ENCODE measurements around the gene MICU1.

The MICU1 gene

DNA sequence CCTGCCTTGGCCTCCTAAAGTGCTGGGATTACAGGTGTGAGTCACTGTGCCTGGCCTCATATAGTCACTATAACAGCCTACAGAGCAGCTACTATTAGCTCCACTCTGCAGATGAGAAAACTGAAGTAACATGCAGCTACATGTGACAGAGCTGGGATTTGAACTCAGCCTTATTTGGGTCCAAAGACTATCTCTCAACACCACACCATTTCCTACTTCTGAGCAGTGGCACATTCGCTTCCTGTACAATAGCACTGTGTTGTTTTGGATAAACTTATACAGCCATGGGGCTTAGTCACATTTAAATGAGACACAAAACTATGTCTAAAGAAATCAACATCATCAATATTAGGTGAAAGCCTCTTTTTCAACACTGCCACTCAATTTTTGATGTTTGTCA lies 201.3 kb downstream of the MICU1 start:
- TF ChIP-seq, protein P1, sequence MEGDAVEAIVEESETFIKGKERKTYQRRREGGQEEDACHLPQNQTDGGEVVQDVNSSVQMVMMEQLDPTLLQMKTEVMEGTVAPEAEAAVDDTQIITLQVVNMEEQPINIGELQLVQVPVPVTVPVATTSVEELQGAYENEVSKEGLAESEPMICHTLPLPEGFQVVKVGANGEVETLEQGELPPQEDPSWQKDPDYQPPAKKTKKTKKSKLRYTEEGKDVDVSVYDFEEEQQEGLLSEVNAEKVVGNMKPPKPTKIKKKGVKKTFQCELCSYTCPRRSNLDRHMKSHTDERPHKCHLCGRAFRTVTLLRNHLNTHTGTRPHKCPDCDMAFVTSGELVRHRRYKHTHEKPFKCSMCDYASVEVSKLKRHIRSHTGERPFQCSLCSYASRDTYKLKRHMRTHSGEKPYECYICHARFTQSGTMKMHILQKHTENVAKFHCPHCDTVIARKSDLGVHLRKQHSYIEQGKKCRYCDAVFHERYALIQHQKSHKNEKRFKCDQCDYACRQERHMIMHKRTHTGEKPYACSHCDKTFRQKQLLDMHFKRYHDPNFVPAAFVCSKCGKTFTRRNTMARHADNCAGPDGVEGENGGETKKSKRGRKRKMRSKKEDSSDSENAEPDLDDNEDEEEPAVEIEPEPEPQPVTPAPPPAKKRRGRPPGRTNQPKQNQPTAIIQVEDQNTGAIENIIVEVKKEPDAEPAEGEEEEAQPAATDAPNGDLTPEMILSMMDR (IDR thresholded peaks at IDR 0.05): no peak
- Mint-ChIP-seq H3K36me3 (ENCODE audit: low read depth) (peaks cover 40% of the 10 kb centered on the region), H3K27me3 (ENCODE audit: low read depth, poor library complexity) (peaks cover 2% of the 10 kb centered on the region), H3K27ac (no peak overlapping the region), H3K4me1 (peaks cover 15% of the 10 kb centered on the region), H3K4me3 (no peak overlapping the region), H3K9me3 (no peaks in the 10 kb centered on the region)
- DNase-seq: no peak

DNA sequence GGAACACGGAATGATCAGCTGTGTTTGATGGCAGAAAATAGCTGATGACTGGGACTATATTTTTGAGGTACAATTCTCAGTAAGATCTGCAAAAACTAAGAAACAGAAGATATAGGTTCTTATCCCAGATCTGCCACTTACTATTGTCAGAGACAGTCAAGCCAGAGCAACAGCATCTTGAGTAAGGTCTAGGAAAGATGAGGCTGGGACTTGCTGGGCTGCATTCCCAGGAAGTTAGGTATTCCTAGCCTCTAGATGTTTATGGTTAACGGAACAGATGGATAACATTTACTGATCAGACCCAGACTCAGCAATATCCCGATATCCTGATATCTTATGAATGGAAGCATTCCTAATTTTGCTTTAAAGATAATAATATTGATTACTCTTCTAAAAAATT lies 202.5 kb downstream of the MICU1 start:
- TF ChIP-seq, protein P1 (IDR thresholded peaks at IDR 0.05): no peak
- no peaks in the 10 kb centered on the region for H3K9me3 Mint-ChIP-seq
- DNase-seq: no peak
- H3K36me3 Mint-ChIP-seq (ENCODE audit: low read depth): peaks cover 41% of the 10 kb centered on the region
- H3K4me3 Mint-ChIP-seq: no peak overlapping the region
- peaks cover 2% of the 10 kb centered on the region for H3K27me3 Mint-ChIP-seq (ENCODE audit: low read depth, poor library complexity)
- peaks cover 15% of the 10 kb centered on the region for H3K4me1 Mint-ChIP-seq
- H3K27ac Mint-ChIP-seq: no peak overlapping the region

DNA sequence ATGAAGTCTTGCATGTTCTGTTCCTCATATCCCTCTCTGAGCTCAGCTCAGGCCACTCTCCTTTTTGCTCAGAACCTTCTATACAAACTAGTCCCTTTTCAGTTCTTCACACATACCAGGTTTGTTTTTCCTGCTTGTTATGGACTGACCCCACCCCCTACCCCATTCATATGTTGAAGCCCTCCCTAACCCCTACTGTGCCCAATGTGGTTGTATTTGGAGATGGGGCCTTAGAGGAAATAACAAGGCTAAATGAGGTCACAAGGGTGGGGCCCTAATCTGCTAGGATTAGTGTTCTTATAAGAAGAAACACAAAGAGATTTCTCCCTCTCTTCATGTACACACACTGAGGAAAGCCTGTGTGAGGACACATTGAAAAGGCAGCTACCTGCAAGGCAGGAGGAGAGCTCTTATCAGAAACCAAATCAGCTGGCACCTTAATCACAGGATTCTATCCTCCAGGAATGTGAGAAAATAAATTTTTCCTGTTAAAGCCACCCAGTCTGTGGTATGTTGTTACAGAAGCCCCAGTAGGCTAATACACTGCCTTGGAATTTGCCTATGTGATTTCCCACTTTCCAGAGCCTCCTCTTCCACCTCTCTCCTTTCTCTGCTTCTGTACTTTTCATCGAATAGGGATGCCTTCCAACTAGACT lies 203.9 kb downstream of the MICU1 start:
- peaks cover 41% of the 10 kb centered on the region for H3K36me3 Mint-ChIP-seq (ENCODE audit: low read depth)
- DNase-seq: no peak
- H3K27ac Mint-ChIP-seq: peak overlapping the region; percentile 72
- TF ChIP-seq, protein P1 (IDR thresholded peaks at IDR 0.05): no peak
- peaks cover 2% of the 10 kb centered on the region for H3K27me3 Mint-ChIP-seq (ENCODE audit: low read depth, poor library complexity)
- H3K4me3 Mint-ChIP-seq: no peak overlapping the region
- H3K9me3 Mint-ChIP-seq: no peaks in the 10 kb centered on the region
- H3K4me1 Mint-ChIP-seq: peaks cover 10% of the 10 kb centered on the region

- Mint-ChIP-seq H3K4me1 (no peaks in the 10 kb centered on the region), H3K27ac (no peak overlapping the region), H3K27me3 (ENCODE audit: low read depth, poor library complexity) (peaks cover 2% of the 10 kb centered on the region), H3K9me3 (peaks cover 7% of the 10 kb centered on the region), H3K4me3 (no peak overlapping the region), H3K36me3 (ENCODE audit: low read depth) (peaks cover 59% of the 10 kb centered on the region)
- TF ChIP-seq, protein P1 (IDR thresholded peaks at IDR 0.05): no peak
- DNase-seq: no peak
These were observed 206.6 kb downstream of the MICU1 start for GRCh38 chr10:72419241-72419640.

DNA sequence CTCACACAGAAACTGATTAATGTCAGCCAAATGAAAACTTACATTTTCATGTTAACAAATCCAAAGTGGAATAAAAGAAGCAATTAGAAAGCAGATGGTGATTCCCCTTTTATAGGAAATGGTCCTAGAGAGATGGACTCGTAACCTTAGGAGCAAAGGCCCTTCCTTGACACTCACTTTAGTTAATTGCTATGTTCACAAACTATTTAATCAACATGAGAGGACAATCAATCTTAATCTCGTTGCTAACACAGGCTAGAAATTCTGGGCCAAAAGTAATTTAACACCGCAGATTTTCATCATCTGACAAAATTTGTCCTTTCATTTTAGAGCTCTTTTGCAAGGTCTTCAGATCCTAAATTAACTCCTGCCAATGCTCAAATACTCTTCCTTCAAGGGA lies 207.2 kb downstream of the MICU1 start:
- no peak for DNase-seq
- no peak overlapping the region for H3K27ac Mint-ChIP-seq
- no peak overlapping the region for H3K4me3 Mint-ChIP-seq
- no peaks in the 10 kb centered on the region for H3K4me1 Mint-ChIP-seq
- TF ChIP-seq, protein P1 (IDR thresholded peaks at IDR 0.05): no peak
- H3K9me3 Mint-ChIP-seq: peaks cover 9% of the 10 kb centered on the region
- peaks cover 2% of the 10 kb centered on the region for H3K27me3 Mint-ChIP-seq (ENCODE audit: low read depth, poor library complexity)
- H3K36me3 Mint-ChIP-seq (ENCODE audit: low read depth): peaks cover 63% of the 10 kb centered on the region

DNA sequence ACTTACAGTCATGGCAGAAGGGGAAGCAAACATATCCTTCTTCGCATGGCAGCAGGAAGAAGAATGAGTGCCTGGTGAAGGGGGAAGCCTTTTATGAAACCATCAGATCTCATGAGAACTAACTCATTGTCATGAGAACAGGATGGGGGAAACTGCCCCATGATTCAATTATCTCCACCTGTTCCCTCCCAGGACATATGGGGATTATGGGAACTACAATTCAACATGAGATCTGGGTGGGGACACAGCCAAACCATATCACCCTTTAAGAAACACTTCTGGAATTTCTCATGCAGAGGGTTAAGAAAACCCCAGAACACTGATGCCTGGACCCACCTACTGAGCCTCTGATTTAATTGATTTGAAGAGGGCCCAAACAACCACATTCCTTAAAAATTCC lies 207.9 kb downstream of the MICU1 start:
- no peak overlapping the region for H3K27ac Mint-ChIP-seq
- H3K27me3 Mint-ChIP-seq (ENCODE audit: low read depth, poor library complexity): peaks cover 2% of the 10 kb centered on the region
- no peak for DNase-seq
- TF ChIP-seq, protein P1 (IDR thresholded peaks at IDR 0.05): no peak
- no peaks in the 10 kb centered on the region for H3K4me1 Mint-ChIP-seq
- H3K9me3 Mint-ChIP-seq: peaks cover 17% of the 10 kb centered on the region
- H3K36me3 Mint-ChIP-seq (ENCODE audit: low read depth): peaks cover 64% of the 10 kb centered on the region
- no peak overlapping the region for H3K4me3 Mint-ChIP-seq
